ENCODE measurements around the gene HMX1. TPM values are rescaled to one million over a fixed set of nuclear protein-coding genes. Genes with fewer than 3 reads are reported as not detected.

Gene HMX1
- total RNA-seq, 1 donor = not detected

GRCh38 chr4:8864912-8865680 is 6.5 kb downstream of the HMX1 start:
- no peak overlapping the region for H2AFZ ChIP-seq (ENCODE audit: low read length)
- H3K36me3 ChIP-seq (ENCODE audit: insufficient read depth, low read length) = no peaks in the 10 kb centered on the region
- no peak overlapping the region for H3K4me3 ChIP-seq (ENCODE audit: insufficient read depth, low read length)
- H3K27ac ChIP-seq (ENCODE audit: low read depth, low read length) = no peak overlapping the region
- no peaks in the 10 kb centered on the region for H3K9me3 ChIP-seq (ENCODE audit: low read depth, low read length)
- no peak overlapping the region for H3K4me2 ChIP-seq (ENCODE audit: insufficient read depth, low read length)
- H3K79me2 ChIP-seq (ENCODE audit: insufficient read depth, low read length) = no peaks in the 10 kb centered on the region
- TF ChIP-seq, protein P1, sequence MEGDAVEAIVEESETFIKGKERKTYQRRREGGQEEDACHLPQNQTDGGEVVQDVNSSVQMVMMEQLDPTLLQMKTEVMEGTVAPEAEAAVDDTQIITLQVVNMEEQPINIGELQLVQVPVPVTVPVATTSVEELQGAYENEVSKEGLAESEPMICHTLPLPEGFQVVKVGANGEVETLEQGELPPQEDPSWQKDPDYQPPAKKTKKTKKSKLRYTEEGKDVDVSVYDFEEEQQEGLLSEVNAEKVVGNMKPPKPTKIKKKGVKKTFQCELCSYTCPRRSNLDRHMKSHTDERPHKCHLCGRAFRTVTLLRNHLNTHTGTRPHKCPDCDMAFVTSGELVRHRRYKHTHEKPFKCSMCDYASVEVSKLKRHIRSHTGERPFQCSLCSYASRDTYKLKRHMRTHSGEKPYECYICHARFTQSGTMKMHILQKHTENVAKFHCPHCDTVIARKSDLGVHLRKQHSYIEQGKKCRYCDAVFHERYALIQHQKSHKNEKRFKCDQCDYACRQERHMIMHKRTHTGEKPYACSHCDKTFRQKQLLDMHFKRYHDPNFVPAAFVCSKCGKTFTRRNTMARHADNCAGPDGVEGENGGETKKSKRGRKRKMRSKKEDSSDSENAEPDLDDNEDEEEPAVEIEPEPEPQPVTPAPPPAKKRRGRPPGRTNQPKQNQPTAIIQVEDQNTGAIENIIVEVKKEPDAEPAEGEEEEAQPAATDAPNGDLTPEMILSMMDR (IDR thresholded peaks at IDR 0.05; ENCODE audit: extremely low read depth, low read depth, low read length) = no peak
- H4K20me1 ChIP-seq (ENCODE audit: insufficient read depth, low read length) = no peaks in the 10 kb centered on the region
- H3K27me3 ChIP-seq (ENCODE audit: insufficient read depth, low read length) = peaks cover 70% of the 10 kb centered on the region
- no peaks in the 10 kb centered on the region for H3K4me1 ChIP-seq (ENCODE audit: insufficient read depth, low read length)
- DNase-seq (ENCODE audit: insufficient read length, low spot score, missing footprints) = no peak

DNA sequence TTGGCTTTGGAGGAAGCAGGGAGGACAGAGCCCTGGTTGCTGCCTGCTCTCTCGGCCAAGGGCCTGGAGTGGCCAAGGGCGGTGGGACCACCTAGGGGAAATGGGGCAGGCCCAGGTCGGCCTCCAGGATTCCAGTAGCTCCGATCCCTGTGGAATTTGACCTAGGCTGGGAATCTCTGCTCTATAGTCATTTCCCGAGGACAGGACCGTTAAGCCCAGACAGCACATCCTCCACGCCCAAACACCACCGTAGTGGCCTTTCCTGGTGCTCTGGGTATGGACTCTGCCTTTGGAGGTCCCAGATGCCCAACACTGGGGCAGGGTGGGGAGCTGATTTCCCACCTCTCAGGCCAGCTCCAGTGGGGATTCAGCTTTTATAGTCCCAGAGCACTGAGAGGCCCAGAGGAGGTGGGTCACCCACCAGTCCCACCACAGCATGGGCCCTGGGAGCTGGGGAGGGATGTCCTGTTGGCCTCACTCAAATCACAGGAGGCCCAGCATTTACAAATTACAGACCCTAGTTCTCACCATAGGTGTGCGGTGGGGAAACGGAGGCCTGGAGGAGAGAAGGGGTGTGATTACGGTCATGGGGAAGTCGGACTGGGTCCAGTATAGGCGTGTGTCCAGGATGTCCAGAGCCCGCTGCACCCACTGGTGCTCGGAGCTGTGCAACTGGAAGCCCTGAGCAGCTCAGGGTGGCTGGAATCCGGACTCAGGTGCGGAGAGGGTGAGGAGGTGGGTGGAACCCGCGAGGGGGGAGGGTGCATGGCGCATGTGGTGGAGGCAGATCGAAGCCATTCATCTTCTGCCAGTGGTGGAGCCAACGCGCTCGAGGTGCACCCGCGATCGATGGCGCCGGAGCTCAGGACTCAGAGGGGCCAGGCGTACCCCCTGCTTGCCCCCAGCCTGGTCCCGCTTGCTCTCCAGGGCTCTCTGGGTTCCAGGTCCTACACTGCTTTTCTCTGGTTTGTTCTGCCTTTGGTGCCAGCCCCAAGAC is 7.7 kb downstream of the HMX1 start:
- no peaks in the 10 kb centered on the region for H3K79me2 ChIP-seq (ENCODE audit: insufficient read depth, low read length)
- H2AFZ ChIP-seq (ENCODE audit: low read length) = no peak overlapping the region
- H3K4me1 ChIP-seq (ENCODE audit: insufficient read depth, low read length) = no peaks in the 10 kb centered on the region
- H3K4me2 ChIP-seq (ENCODE audit: insufficient read depth, low read length) = no peak overlapping the region
- H3K27me3 ChIP-seq (ENCODE audit: insufficient read depth, low read length) = peaks cover 69% of the 10 kb centered on the region
- H3K36me3 ChIP-seq (ENCODE audit: insufficient read depth, low read length) = no peaks in the 10 kb centered on the region
- H3K9me3 ChIP-seq (ENCODE audit: low read depth, low read length) = no peaks in the 10 kb centered on the region
- no peak overlapping the region for H3K27ac ChIP-seq (ENCODE audit: low read depth, low read length)
- DNase-seq (ENCODE audit: insufficient read length, low spot score, missing footprints) = no peak
- TF ChIP-seq, protein P1 (IDR thresholded peaks at IDR 0.05; ENCODE audit: extremely low read depth, low read depth, low read length) = no peak
- H3K4me3 ChIP-seq (ENCODE audit: insufficient read depth, low read length) = no peak overlapping the region
- no peaks in the 10 kb centered on the region for H4K20me1 ChIP-seq (ENCODE audit: insufficient read depth, low read length)

DNA sequence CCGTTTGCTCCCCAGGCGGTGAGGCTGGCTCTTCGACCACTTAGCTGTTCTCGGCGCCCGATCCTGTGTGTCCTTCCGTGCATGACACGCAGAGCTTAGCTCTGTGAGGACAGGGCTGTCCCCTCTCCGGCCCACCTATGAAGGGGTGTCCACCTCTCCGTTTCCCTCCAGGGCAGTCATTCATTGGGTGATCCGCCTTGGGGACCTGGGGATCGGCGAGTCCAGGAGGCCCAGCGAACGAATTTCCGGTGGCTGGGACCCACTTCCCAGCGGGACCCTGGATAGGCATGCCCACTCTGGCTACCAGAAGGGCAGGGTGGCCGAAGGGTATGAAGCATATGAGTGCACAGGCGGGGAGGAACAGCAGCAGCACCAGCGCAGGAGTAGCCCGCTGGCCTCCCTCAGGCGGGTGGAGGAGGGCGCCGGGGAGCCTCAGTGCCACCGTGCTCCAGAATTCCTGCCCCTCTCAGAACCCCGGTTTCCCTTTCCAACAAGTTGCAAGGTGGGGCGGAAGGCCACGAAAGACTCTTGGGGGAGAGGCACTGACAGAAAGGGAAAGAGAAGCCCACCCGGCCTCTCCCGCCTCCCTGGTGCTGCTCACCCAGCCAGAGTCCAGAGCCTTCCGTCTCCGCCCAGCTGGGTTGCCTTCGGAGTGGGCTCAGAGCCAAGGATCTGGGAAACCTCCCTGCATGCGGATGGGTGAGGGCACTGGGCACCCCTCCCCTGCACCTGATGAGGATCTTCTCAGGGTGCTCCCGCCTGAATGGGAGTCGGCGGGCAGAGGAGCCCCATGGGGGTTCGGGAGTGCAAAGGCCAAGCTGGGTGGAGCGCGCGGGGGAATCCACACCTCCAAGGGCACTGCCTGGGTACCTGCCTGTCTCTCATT is 8.6 kb downstream of the HMX1 start:
- no peaks in the 10 kb centered on the region for H3K79me2 ChIP-seq (ENCODE audit: insufficient read depth, low read length)
- H3K27me3 ChIP-seq (ENCODE audit: insufficient read depth, low read length) = peaks cover 70% of the 10 kb centered on the region
- no peak overlapping the region for H3K4me3 ChIP-seq (ENCODE audit: insufficient read depth, low read length)
- TF ChIP-seq, protein P1 (IDR thresholded peaks at IDR 0.05; ENCODE audit: extremely low read depth, low read depth, low read length) = no peak
- no peaks in the 10 kb centered on the region for H3K4me1 ChIP-seq (ENCODE audit: insufficient read depth, low read length)
- no peaks in the 10 kb centered on the region for H3K9me3 ChIP-seq (ENCODE audit: low read depth, low read length)
- no peaks in the 10 kb centered on the region for H4K20me1 ChIP-seq (ENCODE audit: insufficient read depth, low read length)
- no peak overlapping the region for H2AFZ ChIP-seq (ENCODE audit: low read length)
- H3K4me2 ChIP-seq (ENCODE audit: insufficient read depth, low read length) = no peak overlapping the region
- no peak for DNase-seq (ENCODE audit: insufficient read length, low spot score, missing footprints)
- H3K36me3 ChIP-seq (ENCODE audit: insufficient read depth, low read length) = no peaks in the 10 kb centered on the region
- no peak overlapping the region for H3K27ac ChIP-seq (ENCODE audit: low read depth, low read length)
